HG03457 (cell line): ENCODE measurements around the gene CALCOCO1.
"Not testable (repeated sequence)": the region's sequence is repeated elsewhere in the genome, so short reads cannot be mapped to it uniquely, and the experiment has no call there.

ENCODE experiments used
- ATAC-seq: cut with Tn5 transposase; IDR thresholded peaks from one replicate; pipeline ENCODE4 v1.9.1; 2021; ENCODE audit warnings: moderate number of reproducible peaks; ENCODE audit not compliant: unreplicated experiment

CALCOCO1 gene

DNA sequence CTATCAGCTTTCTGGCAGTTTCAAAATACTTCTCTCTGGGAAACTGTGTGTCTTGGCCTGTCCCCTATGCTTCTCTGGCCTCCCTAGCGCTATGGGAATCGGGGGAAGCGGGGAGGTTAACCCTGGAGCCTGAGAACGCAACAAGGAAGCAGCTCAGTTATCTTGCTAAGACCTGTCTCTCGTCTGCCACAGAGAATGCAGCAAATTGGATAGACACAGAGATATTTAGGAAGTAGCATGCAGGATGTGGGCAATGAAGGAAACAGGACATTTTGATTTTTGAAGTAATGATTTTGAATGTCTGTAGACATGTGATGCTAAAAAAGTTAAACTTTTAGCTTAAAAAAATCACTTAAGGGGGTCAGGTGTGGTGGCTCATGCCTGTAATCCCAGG lies 6.6 kb upstream of the CALCOCO1 start:
- no peak for ATAC-seq

DNA sequence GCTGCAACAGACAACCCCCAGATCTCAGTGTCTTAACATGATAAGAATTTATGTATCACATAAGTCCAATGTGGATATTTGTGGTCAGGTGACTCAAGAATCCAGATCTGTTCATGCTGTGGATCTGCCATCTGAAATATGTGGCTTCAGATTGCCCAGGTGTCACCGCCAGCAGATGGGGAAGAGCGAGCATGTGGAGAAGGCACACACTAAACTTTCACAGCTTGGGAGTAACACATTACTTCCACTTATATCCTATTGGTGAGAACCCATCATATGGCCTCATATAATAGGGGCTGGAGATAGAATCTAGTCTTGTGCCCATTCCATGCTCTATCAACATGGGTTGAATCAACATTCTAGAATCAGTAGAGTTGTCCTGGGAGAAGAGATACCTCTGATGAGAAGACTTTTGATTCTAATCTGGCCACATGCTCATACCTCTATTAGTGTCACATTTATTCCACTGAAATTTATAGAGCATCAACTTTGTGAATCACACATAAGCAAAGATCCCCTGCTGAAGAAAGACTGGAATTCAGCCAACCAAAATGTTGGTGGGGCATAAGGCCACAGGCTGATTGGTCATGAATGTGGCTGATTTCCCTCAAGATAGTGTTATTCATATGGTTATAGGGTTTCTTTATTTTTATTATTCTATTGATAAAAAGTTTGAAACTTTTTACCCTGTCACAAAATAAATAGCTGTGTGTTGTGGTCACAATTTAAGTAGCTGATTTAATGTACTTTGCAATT lies 6.0 kb upstream of the CALCOCO1 start:
- ATAC-seq: no peak

DNA sequence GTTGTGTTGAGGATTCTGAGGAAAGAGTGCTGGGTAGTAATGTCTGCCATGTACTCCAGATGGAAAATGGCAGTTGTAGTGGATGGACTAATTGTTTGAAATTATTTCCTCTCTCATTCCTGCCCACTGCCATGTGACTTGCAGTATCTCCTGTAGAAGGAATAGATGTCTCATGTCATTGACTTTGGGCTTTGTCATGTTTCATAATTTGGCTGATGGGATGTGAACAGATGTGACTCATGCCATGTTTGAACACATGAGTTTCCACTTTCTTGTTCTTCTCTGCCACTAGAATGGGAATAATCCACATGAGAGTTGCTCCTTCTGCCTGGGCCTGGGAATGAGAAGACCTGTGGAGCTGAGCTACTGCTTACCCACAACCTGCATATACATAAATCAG lies 2.4 kb upstream of the CALCOCO1 start:
- no peak for ATAC-seq

DNA sequence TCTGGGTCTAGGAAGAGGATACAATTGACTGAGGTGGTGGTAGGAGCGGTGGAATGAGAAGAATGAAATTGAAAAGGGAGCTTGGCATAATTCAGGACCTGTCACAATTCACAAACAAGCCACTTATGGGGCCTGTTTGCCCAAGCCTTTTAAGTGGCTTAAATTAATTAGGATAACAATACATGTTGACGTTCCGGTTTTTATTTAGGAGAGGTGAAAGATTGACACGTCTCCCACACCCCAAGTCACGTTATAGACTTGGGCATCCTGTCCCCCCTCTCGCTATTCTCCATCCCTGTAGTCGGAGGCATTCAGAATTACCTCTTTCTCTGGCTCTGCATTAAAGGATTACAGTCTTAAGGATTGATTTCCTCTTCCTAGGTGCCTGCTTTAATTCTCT lies 954 bp upstream of the CALCOCO1 start:
- no peak for ATAC-seq

DNA sequence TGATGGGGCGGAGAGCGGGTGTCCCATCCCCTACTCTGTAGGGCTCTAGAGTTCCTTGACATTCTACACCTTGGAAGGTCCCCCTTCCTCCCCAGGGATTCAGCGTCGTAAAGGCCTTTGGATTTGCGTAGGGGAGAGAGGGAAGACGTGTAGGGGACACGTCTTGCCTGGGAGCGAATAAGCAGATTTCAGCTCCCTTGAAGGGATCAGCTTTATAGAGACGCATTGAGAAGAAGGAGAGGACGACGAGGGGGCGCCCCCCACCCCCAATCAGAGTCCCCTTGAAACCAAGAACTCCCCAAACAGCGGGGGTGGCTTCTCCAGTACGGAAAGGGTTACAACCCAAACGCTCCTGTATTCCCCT lies 324 bp downstream of the CALCOCO1 start:
- ATAC-seq: no peak

DNA sequence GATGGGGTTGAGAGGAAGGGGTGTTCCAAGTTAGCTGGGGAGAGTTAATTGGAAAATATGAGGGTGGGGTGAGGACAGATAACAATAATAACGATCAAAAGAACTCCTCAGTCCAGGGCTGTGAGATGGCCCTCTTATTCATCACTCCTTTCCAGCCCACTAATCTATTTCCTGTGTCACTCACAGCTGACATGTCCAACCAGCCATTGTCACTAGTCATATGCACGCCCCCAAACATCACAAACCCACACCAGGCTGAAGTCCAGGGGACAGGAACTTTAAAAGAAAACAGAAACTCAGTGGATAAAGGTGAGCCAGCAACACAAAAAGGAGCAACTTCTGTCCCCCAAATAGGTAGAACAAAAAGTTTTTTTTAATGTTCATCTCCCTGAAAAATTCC lies 911 bp downstream of the CALCOCO1 start:
- no peak for ATAC-seq

DNA sequence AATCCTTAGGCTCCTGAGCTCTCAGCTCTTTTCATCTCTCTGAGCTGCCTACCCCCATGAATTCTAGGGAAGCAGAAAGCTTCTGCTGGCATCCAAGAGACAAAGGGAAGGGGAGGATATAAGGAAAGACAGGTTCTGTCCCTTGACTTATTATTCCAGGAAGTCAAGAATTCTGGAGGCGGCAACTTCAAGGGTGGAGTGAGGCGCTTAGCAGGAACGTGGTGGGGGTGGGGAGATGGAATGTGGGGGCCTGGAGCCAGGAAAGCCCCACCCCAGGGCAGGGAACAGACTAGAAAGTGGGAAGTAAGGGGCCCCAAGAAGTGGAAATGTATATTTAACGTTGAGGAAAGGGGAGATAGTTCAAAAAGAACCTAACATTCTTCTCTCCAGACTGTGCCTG lies 1.4 kb downstream of the CALCOCO1 start:
- ATAC-seq: no peak

DNA sequence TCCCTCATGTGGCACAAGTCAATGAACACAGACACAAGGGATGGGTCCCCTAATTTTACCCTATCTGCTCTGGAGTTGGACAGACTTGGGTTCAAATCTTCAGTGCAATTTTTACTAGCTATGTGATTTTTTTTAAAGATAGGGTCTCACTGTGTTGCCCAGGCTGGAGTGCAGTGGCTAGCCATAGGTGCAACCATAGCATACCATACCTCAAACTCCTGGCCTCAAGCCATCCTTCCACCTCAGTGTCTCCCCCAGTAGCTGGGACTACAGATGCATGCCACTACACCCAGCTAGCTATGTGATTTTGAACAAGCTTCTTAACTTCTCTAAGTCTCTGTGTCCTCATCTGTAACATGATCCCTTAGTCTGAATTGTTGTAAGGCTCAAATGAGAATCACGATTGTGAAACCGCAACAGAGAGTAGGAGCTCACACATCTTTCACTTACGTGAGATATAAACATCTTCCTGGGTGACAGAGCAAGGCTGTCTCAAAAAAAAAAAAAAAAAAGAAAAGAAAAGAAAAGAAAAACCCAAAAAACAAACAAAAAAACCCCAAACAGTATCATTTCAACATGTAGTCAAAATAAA lies 4.7 kb downstream of the CALCOCO1 start:
- ATAC-seq: no peak

DNA sequence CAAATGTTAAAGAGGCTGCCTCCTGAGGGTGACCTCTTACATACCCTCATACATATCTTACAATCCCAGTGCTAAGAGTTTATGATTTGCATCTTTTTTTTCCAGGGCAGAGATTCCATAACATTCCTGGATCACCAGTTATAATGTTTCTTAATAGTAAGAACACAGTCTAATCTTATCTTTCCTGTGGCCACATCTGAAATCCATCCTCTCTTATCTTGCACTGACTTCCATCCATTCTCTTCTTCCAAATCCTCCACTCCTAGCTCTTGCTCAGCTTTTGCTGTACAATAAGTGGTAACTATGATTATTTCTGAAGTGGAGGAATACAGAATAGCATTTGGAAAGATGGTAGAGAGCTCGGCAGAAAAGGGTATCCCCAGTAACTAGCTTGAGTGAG lies 6.3 kb downstream of the CALCOCO1 start:
- ATAC-seq: no peak

DNA sequence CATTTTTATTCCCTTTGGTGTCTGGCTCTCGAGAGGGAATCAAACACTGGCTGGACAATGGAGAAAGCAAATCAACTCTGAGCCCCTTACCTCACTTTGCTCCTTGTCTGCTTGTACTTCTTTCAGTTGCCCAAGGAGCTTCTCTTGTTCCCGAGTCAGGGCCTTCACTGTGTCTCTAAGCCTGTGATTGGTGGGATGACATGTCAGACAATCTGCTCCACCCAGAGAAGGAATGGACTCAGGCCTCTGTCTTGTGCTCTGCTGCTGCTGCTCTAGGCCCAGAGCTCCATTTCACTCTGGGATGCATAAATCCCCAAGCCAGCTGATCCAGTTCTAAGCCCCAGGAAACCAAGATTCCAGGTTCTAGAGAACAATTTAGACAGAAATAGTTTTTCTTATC lies 7.6 kb downstream of the CALCOCO1 start:
- no peak for ATAC-seq

DNA sequence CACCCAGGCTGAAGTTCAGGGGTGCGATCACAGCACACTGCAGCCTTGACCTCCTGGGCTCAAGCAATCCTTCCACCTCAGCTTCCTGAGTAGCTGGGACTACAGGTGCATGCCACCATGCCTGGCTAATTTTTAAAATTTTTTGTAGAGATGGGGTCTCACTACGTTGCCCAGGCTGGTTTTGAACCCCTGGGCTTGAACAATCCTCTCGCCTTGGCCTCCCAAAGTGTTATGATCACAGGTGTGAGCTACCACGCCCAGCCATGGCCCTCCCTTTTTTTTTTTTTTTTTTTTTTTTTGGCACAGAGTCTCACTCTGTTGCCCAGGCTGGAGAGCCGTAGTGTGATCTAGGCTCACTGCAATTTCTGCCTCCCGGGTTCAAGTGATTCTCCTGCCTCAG lies 8.7 kb downstream of the CALCOCO1 start:
- ATAC-seq: not testable (repeated sequence)

DNA sequence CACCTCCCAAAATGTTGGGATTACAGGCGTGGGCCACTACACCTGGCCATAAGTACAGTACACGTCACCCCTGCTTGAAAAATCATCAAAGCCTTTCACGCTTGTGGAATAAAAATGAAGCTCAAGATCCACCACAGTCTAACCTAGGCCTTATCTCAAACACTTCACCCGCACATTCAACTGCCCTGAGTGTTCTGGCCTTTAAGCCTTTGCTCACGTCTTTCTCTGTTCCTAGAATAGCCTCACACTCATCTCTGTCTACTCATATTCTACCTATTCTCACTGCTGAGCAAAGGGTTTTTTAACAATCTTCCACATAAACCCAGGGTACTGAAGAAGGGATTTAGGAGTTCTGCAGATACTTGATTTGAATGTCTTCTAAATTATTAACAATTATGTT lies 9.9 kb downstream of the CALCOCO1 start:
- no peak for ATAC-seq

DNA sequence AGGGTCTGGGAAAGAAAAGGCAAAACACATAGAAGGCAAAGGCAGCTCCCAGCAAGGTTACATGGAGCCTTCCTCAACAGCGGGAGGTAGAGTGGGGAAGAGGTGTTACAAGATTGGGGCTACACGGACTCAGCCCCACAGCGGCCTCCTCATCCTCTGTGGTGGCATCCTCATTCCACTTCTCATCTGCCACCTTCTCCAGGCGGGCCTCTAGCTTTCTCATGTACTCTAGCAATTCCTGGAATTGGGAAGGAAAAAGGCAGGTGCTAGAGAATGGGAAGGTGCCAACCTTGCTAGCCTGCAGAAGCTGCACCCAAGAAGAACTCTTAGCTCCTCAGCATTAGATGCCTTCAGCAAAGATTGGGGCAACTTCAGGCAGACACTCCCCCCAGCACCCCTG lies 13.2 kb downstream of the CALCOCO1 start:
- ATAC-seq: no peak

DNA sequence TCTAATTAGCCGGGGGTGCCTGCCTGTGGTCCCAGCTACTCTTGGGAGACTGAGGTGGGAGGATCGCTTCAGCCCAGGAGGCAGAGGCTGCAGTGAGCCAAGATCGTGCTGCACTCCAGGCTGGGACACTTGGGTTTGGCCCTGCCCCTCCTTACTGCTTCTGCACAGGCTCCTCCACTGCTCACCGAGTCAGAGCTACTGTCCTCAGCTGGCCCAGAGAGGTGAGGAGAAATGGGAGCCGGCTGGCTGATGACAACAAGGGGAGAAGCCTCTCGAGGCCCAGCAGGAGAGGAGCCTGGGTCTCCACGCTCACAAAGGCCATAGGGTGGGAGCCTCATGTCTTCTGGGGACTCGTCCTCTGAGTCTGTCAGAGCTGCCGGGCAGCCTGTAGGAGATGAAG lies 13.7 kb downstream of the CALCOCO1 start:
- ATAC-seq: no peak

DNA sequence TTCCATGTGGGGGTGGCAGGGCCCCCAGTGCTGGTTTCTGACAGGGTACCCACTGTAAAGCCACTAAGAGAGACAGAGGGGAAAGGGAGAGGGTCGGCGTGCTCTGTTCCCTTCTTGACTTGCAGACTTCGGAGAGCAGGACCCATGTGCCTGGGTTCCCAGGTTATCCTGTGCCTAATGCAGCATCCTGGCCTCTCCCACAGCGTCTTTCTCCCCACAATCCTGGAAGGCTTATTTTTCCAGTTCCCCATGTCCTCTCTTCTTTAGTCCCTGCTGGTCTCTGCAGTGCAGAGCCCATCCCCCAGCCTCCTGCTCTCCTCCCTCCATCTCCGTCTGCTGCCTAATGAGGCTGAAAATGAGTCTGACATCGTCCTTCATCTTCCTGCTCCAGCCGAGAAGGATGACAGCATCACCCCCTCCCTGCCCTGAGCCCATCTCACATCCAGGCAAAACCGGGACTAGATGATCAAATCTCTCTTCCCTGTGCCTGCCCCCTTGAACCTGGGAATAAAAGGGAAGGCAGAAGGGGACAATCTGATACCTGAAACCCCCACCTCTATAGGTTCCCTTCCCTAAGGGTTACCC lies 15.1 kb downstream of the CALCOCO1 start:
- ATAC-seq: no peak

DNA sequence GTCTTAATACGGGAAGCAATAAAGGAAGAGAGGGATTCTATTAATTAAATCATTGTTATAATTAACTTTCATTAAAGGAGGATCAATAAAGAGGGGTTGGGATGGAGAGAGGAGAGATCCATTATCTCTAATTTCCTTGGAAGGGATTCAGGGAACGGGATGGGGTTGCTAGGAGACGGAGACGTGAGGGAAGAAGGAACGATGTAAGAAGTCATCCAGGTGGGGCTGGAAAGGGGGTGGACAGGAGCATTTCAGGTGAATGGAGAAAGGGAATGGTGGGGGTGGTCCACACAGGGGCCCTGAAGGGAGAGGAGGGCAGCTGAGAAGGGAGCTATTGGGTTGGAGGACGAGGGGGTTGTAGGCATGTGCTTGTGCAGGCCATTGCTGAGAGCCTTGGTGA lies 17.2 kb downstream of the CALCOCO1 start:
- ATAC-seq: no peak

DNA sequence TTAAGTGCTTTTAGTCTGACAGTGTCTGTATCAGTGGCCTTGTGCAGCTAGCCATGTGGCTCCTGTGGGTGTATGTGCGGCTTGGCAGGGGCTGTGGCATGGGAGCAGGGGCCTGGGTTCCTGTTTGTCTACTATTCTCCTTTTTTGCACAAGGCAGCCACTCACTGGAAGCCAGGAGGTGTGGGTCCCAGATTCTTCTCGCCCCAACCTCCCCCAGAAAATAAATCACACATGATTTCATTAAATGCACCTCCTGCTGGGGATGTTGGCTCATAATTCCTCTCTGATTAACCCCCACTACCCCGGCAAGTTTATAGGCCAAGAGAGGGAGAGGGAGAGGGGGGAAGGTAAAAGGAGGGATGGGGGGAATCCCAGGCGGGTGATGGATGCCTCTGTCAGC lies 17.6 kb downstream of the CALCOCO1 start:
- no peak for ATAC-seq

DNA sequence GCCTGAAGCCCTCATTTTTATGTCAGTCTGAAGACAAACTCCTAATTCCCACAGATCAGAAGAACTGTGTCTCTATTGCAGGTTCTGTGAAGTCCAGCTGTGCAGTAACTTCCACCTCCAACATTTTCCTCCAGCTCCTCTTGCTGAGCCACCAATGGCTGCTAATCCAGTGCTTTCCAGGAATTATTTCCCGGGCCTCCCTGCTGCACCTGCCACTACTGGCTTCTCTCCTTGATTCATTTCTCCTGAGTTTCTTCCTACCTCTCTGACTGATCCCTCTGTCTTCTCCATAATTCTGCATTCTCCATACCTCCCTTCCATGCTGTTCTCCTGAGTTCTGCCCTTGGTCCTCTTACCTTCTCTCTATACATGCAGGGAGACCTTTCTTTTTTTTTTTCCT lies 21.2 kb downstream of the CALCOCO1 start:
- no peak for ATAC-seq

DNA sequence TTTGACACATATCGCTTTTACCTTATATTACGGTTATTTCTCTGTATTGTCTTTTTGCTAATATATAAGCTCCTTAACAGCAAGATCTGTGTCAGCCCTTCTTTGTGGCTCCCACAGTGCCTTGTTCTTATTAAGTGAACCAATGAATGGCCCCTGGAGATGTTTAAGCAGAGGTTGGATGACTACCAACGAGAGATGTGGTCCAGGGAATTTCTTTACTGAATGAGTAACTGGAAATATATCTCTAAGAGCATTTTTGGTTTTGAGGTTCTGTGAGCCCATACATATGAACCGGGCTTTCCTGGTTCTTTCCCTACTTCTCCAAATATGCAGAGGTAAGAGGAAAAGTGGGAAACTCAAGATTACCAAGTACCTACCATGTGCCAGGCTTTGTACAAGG lies 23.5 kb downstream of the CALCOCO1 start:
- no peak for ATAC-seq

DNA sequence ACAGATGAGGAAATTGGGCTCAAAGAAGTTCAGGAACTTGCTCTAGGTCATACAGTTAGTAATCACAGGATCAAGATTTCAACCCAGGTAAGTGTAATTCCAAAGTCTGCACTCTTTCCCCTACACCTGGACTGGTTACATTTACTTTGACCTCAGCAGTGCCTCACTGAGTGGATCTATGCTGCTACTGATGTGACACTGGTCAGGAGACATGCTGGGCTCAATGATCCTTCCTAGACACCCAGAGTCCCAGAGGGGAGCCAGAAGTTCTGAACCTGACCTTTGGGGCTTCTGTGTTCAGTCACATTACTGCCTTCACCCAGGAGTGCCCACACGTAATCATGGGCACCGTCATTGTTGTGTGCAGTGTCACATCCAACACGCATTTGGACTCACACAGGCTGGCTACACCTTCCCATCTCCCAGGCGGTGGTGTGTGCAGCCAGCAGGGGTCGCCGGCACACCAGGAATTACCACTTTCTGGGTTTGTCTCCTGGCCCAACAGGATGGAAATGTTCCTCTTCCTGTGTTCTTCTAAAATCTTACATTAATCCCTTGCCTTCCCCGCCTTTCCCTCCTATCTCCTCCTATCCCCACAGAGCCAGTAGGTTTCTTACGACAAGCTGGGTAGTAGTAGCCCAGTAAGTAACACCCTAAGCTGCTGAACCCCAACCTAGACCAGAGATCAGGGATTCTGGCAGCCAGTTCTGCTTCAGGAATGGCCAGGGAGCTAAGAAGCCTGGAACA lies 25.6 kb downstream of the CALCOCO1 start:
- no peak for ATAC-seq

DNA sequence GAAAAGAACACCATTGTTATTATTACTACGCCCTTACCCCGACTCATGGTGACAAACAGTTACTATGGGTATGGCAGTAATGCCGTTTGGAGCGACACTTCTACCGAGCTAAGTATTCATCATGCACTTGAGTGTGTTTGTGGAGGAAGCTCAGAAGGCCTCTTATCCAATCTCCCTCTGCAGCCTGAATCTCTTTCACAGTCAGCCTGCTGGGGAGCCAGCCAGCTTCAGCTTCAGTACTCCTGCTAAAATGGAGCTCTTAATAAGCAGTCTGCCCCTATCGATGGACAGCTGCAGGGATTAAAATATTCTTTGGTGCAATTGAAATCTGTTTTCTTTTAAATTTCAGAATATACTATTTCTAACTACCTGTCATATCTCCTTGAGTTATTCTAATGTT lies 26.7 kb downstream of the CALCOCO1 start:
- no peak for ATAC-seq

DNA sequence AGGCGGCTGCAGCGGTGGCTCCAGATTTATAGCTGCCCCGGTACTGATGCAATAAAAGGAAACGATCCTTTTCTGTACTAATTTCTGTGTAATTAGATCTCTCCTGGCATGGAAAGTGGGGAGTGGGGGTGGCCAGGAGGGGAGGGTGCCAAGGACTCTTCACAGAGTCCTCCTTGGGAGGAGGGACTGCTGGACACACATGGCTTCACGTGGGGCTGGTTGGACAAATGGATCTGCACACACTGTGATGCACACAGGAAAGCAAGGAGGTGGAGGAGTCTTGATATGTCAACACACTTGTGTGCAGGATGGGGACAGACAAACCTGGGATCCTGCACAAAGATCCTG lies 27.6 kb downstream of the CALCOCO1 start:
- ATAC-seq: no peak
